K562 (cell line): ENCODE measurements around the gene RSBN1L. TPM values are rescaled to one million over a fixed set of nuclear protein-coding genes. Genes with fewer than 3 reads are reported as not detected.
A peak's percentile ranks its signal among the peaks of the same experiment; 100 is the strongest.

Experiments
- ILK ChIP-seq: fragments of 450-650 bp; IDR thresholded peaks from 2 replicates; pipeline ENCODE4 v1.6.1; 2016; ENCODE audit warnings: missing genetic modification characterization, low read depth, mild to moderate bottlenecking, missing compliant biosample characterization, moderate library complexity, borderline replicate concordance
- KHSRP ChIP-seq: fragments of 450-650 bp; IDR thresholded peaks from 2 replicates; pipeline ENCODE4 v1.6.1; 2017
- MXI1 ChIP-seq: IDR thresholded peaks from 2 replicates; pipeline ENCODE4 v1.6.1; 2011; ENCODE audit warnings: low read depth, mild to moderate bottlenecking, improper control_type of control experiment, low read length
- NBN ChIP-seq: fragments of 450-650 bp; IDR thresholded peaks from 2 replicates; pipeline ENCODE4 v1.6.1; 2016; ENCODE audit warnings: low read depth, mild to moderate bottlenecking
- NR2C2 ChIP-seq, 2 experiments: fragments of 200-800 bp in 1 of 2; sonication (Bioruptor generic) in 1 of 2; sonication (generic) in 1 of 2; formaldehyde crosslinking in 1 of 2; IDR thresholded peaks; 2 replicates each; pipeline versions ENCODE4 v1.6.1 to v1.8.0; 2016 to 2022; ENCODE audit warnings: mild to moderate bottlenecking in 1 of 2, missing compliant biosample characterization in 1 of 2, missing genetic modification characterization in 1 of 2, missing genetic modification reagents in 1 of 2
- POLR2G ChIP-seq: fragments of 200-400 bp; formaldehyde crosslinking; IDR thresholded peaks from 2 replicates; pipeline ENCODE4 v1.6.1; 2017; ENCODE audit warnings: low read depth, mild to moderate bottlenecking, antibody characterized with exemption, low read length, moderate library complexity
- RBBP5 ChIP-seq: fragments of 200-600 bp; sonication (generic); IDR thresholded peaks from 2 replicates; pipeline ENCODE4 v1.6.1; 2012; ENCODE audit warnings: borderline replicate concordance, mild to moderate bottlenecking, low read length, control low read depth, inconsistent platforms; ENCODE audit not compliant: insufficient read depth, poor library complexity, severe bottlenecking
- RBFOX2 ChIP-seq: fragments of 200-400 bp; formaldehyde crosslinking; IDR thresholded peaks from 2 replicates; pipeline ENCODE4 v1.6.1; 2017; ENCODE audit warnings: low read depth, mild to moderate bottlenecking, low read length, moderate library complexity
- SMC3 ChIP-seq: conservative IDR thresholded peaks from 2 replicates; pipeline ENCODE4 v1.6.1; 2011; ENCODE audit warnings: low read depth, low read length, improper control_type of control experiment; ENCODE audit not compliant: insufficient read depth
- YY1 ChIP-seq, 3 experiments: IDR thresholded peaks; 2 replicates each; pipeline ENCODE4 v1.6.1; 2011; ENCODE audit warnings: low read length in 2 of 3, mild to moderate bottlenecking in 2 of 3, moderate library complexity in 2 of 3, borderline replicate concordance in 1 of 3, control low read depth in 1 of 3, low read depth in 1 of 3; ENCODE audit not compliant: insufficient read depth in 3 of 3, insufficient replicate concordance in 2 of 3, control insufficient read depth in 1 of 3, insufficient read length in 1 of 3; ENCODE audit errors: extremely low read depth in 1 of 3
- ZNF561 ChIP-seq: fragments of 450-650 bp; formaldehyde crosslinking; conservative IDR thresholded peaks from 2 replicates; pipeline ENCODE4 v1.4.0; 2020; ENCODE audit warnings: mild to moderate bottlenecking, moderate library complexity
- polyA plus RNA-seq, 8 experiments: library from polyadenylated mRNA; depleted of rRNA in 4 of 8; stranded (reverse) in 5 of 8; unstranded in 3 of 8; fragments of >200 nt; fragmentation: Nextera tagmentation in 2 of 8; fragmentation: Illumina TruSeq in 1 of 8; extraction: Ambion mirVana in 2 of 8; extraction: Trizol in 1 of 8; gene quantifications; 2 replicates each; pipeline versions ENCODE4 v1.2.1 to v1.2.3, GENCODE V29; 2011 to 2014; ENCODE audit warnings: inconsistent platforms in 1 of 8, missing spikeins in 1 of 8
- total RNA-seq, 7 experiments: library from RNA; depleted of rRNA in 6 of 7; stranded (reverse); fragments of >200 nt in 6 of 7; fragmentation: Illumina TruSeq in 2 of 7; extraction: Trizol in 2 of 7; gene quantifications; 2 replicates each; pipeline versions ENCODE4 v1.2.1 to v1.2.3, GENCODE V29; 2011 to 2021; ENCODE audit warnings: low replicate concordance in 1 of 7
- TF ChIP-seq, protein P1 (sequence below): fragments of 450-650 bp; IDR thresholded peaks from 2 replicates; pipeline ENCODE4 v1.6.1; 2016; ENCODE audit warnings: low read depth, mild to moderate bottlenecking, moderate library complexity
- TF ChIP-seq, protein P2 (sequence below): fragments of 450-650 bp; formaldehyde crosslinking; IDR thresholded peaks from 2 replicates; pipeline ENCODE4 v1.4.0; 2022; ENCODE audit warnings: mild to moderate bottlenecking, moderate library complexity
- TF ChIP-seq, protein P3 (sequence below): fragments of 250-450 bp; sonication (Bioruptor Pico); IDR thresholded peaks from 2 replicates; pipeline ENCODE4 v1.5.0; 2021; ENCODE audit warnings: mild to moderate bottlenecking, moderate library complexity
- TF ChIP-seq, protein P4 (sequence below): fragments of 450-650 bp; conservative IDR thresholded peaks from 2 replicates; pipeline ENCODE4 v1.6.1; 2016; ENCODE audit warnings: missing genetic modification characterization, low read depth, mild to moderate bottlenecking, missing compliant biosample characterization, moderate library complexity
- TF ChIP-seq, protein P5 (sequence below): fragments of 250-450 bp; sonication (Bioruptor Pico); IDR thresholded peaks from 2 replicates; pipeline ENCODE4 v1.5.0; 2021; ENCODE audit warnings: mild to moderate bottlenecking, borderline replicate concordance

RSBN1L gene
- total and polyA plus RNA-seq, 9 of the 15 experiments (the other 6 are each of a cell fraction or from before 2014, with no cell fraction given): 6.2 to 35.2 (median 20.1) TPM

DNA sequence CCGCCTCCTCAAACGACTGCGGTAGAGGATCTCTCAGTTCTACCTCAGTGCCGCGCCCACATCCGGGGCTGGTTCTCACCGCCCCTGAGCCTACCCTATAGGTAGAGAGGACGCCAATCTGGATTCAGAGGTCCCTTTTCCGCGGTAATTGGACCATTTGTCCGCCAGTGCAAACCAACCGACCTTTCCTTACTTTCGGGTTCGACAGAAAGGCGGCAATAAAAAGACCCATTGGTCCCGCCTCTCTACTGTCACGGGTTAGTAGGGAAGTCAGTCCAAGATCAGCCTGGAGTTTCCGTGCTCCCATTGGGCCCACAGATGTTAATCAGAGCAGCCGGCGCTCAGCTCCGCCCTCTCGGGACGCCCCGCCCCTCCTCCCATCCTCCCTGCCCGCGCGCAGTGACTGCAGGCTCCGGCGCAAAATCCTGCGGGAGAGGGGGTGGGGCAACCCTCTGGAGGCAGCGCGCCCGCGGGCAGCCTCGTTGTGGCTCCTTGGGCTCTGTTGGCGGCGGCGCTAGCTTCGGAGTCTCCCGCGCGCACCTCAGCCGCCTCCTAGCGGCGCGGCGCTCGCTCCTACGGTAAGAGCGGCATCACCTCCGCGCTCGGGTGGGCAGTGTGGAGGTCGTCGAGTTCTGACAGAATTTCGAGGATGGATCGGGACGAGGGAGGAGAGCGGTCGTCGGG lies 102.3 kb downstream of the RSBN1L start, which contains the start of the genes PHTF2 and TMEM60 (continued):
- peak in 2 of 3 experiments; percentile 65 for TF ChIP-seq YY1 (IDR thresholded peaks at IDR 0.05; ENCODE audit: borderline replicate concordance in 1 of 3, control insufficient read depth in 1 of 3, extremely low read depth in 1 of 3, insufficient read depth in 3 of 3, insufficient read length in 1 of 3, insufficient replicate concordance in 2 of 3, low read depth in 1 of 3, low read length in 2 of 3)
- TF ChIP-seq, protein P1, sequence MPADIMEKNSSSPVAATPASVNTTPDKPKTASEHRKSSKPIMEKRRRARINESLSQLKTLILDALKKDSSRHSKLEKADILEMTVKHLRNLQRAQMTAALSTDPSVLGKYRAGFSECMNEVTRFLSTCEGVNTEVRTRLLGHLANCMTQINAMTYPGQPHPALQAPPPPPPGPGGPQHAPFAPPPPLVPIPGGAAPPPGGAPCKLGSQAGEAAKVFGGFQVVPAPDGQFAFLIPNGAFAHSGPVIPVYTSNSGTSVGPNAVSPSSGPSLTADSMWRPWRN: peak; percentile 28; the same call in 1 of the 2 replicates
- TF ChIP-seq ZNF561 (CRISPR knock-in tag): no peak
- no peak for TF ChIP-seq NR2C2 (CRISPR knock-in tag; IDR thresholded peaks at IDR 0.05)
- TF ChIP-seq NR2C2 (tag; IDR thresholded peaks at IDR 0.05): peak; percentile 58; the same call in 1 of the 2 replicates
- TF ChIP-seq, protein P2, sequence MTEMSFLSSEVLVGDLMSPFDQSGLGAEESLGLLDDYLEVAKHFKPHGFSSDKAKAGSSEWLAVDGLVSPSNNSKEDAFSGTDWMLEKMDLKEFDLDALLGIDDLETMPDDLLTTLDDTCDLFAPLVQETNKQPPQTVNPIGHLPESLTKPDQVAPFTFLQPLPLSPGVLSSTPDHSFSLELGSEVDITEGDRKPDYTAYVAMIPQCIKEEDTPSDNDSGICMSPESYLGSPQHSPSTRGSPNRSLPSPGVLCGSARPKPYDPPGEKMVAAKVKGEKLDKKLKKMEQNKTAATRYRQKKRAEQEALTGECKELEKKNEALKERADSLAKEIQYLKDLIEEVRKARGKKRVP (CRISPR knock-in tag): no peak
- peak; percentile 95 for TF ChIP-seq POLR2G
- TF ChIP-seq, protein P3, sequence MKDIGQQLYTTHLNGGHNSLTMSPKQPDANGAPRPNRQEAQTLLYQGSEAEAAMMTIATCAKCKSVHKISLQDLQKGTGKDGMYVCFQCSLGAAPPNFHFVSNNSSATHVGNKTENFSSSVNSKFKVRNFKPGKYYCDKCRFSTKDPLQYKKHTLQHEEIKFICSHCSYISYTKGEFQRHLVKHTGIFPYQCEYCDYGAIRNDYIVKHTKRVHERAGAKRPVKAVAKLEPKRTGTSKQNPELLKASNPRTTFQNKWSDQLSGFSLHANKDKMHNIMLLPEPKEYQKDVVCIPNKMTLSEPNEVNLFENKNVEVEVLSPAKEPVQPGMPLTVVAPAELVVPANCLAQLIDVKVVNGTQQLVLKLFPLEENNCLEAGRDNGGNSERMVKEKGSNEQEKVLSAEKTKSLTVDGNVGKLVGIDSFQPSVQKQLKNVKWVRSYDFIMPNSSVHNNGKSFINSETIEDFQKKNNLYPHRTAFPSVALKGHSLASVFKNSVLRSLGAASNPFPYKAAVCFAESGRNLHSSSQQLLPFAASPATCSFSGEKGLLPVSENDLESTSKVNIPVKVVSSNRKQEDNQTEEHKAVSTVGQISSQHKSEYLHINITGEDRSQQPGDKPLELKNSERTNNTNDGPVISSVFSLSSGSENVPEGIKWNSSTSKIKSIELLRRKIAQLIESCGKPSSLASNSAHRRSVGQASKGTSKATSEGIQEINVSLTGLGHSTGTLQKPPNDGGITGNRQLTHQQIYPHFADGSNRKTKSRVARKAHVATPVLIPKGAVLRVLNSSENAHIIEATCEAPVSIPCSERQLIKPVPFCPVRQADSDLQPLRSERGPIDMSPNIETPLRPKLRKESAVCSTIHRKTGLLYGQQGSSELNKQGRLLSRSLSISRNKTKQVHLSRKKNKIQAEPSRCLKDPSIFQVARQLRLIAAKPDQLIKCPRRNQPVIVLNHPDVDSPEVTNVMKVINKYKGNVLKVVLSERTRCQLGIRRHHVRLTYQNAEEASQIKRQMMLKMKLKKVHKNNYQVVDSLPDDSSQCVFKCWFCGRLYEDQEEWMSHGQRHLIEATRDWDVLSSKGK (CRISPR knock-in tag): no peak
- no peak for TF ChIP-seq RBBP5
- TF ChIP-seq ILK: no peak
- no peak for TF ChIP-seq SMC3
- no peak for TF ChIP-seq KHSRP
- TF ChIP-seq, protein P4, sequence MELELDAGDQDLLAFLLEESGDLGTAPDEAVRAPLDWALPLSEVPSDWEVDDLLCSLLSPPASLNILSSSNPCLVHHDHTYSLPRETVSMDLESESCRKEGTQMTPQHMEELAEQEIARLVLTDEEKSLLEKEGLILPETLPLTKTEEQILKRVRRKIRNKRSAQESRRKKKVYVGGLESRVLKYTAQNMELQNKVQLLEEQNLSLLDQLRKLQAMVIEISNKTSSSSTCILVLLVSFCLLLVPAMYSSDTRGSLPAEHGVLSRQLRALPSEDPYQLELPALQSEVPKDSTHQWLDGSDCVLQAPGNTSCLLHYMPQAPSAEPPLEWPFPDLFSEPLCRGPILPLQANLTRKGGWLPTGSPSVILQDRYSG: no peak
- TF ChIP-seq, protein P5, sequence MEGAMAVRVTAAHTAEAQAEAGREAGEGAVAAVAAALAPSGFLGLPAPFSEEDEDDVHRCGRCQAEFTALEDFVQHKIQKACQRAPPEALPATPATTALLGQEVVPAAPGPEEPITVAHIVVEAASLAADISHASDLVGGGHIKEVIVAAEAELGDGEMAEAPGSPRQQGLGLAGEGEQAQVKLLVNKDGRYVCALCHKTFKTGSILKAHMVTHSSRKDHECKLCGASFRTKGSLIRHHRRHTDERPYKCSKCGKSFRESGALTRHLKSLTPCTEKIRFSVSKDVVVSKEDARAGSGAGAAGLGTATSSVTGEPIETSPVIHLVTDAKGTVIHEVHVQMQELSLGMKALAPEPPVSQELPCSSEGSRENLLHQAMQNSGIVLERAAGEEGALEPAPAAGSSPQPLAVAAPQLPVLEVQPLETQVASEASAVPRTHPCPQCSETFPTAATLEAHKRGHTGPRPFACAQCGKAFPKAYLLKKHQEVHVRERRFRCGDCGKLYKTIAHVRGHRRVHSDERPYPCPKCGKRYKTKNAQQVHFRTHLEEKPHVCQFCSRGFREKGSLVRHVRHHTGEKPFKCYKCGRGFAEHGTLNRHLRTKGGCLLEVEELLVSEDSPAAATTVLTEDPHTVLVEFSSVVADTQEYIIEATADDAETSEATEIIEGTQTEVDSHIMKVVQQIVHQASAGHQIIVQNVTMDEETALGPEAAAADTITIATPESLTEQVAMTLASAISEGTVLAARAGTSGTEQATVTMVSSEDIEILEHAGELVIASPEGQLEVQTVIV (CRISPR knock-in tag): no peak
- peak; percentile 94 for TF ChIP-seq RBFOX2
- peak; percentile 27; the same call in 1 of the 2 replicates for TF ChIP-seq NBN
- TF ChIP-seq MXI1: no peak
